ENCODE data around the gene SUPT20H.
A peak's percentile ranks its signal among the peaks of the same experiment; 100 is the strongest.

The SUPT20H gene

GRCh38 chr13:37047032-37047431 lies 12.5 kb downstream of the SUPT20H start (continued):
- TF ChIP-seq ZNF311 (tag by site-specific recombination; IDR thresholded peaks at IDR 0.05; ENCODE audit: borderline replicate concordance): no peak
- no peak for TF ChIP-seq HOXA7 (CRISPR knock-in tag; IDR thresholded peaks at IDR 0.05; ENCODE audit: borderline replicate concordance)
- peak; percentile 93 for TF ChIP-seq ZNF18 (tag by site-specific recombination; IDR thresholded peaks at IDR 0.05)
- no peak for TF ChIP-seq REST (tag by site-specific recombination; IDR thresholded peaks at IDR 0.05)
- TF ChIP-seq ZNF514 (tag by site-specific recombination; IDR thresholded peaks at IDR 0.05): no peak
- TF ChIP-seq ZNF391 (tag by site-specific recombination; IDR thresholded peaks at IDR 0.05; ENCODE audit: borderline replicate concordance, low read depth): peak; percentile 96; the same call in 1 of the 2 replicates
- no peak for TF ChIP-seq ZNF175 (tag by site-specific recombination; IDR thresholded peaks at IDR 0.05)
- TF ChIP-seq ZFP3 (tag by site-specific recombination; IDR thresholded peaks at IDR 0.05; ENCODE audit: low read depth): peak; percentile 46; the same call in 1 of the 2 replicates
- peak; percentile 69; the same call in 1 of the 2 replicates for TF ChIP-seq KLF7 (tag by site-specific recombination; IDR thresholded peaks at IDR 0.05; ENCODE audit: borderline replicate concordance)
- TF ChIP-seq ZNF629 (tag by site-specific recombination; IDR thresholded peaks at IDR 0.05): peak; percentile 88
- peak; percentile 70; the same call in 1 of the 2 replicates for TF ChIP-seq ZNF660 (tag by site-specific recombination; IDR thresholded peaks at IDR 0.05)
- TF ChIP-seq ZNF112 (tag by site-specific recombination; IDR thresholded peaks at IDR 0.05): no peak
- no peak for TF ChIP-seq ZSCAN16 (tag by site-specific recombination; IDR thresholded peaks at IDR 0.05)
- TF ChIP-seq SP2 (tag by site-specific recombination; IDR thresholded peaks at IDR 0.05): peak; percentile 18; the same call in 1 of the 2 replicates
- TF ChIP-seq ZNF10 (tag by site-specific recombination; IDR thresholded peaks at IDR 0.05): peak; percentile 95
- peak; percentile 88 for TF ChIP-seq ZNF121 (tag by site-specific recombination; IDR thresholded peaks at IDR 0.05)
- TF ChIP-seq ZNF239 (tag by site-specific recombination; IDR thresholded peaks at IDR 0.05): no peak
- TF ChIP-seq ZNF423 (tag by site-specific recombination; IDR thresholded peaks at IDR 0.05): peak; percentile 23
- TF ChIP-seq ZNF530 (tag by site-specific recombination; IDR thresholded peaks at IDR 0.05; ENCODE audit: low read depth): no peak
- TF ChIP-seq KLF1 (tag by site-specific recombination; IDR thresholded peaks at IDR 0.05): no peak
- peak; percentile 41; the same call in 1 of the 2 replicates for TF ChIP-seq ZNF518A (tag by site-specific recombination; conservative IDR thresholded peaks at IDR 0.05; ENCODE audit: low read depth)
- no peak for TF ChIP-seq ZNF677 (tag by site-specific recombination; IDR thresholded peaks at IDR 0.05)
- peak; percentile 85 for TF ChIP-seq ZNF664 (tag by site-specific recombination; IDR thresholded peaks at IDR 0.05)
- peak; percentile 97 for TF ChIP-seq ZNF488 (tag by site-specific recombination; IDR thresholded peaks at IDR 0.05)
- peak; percentile 98 for TF ChIP-seq BCL11B (tag by site-specific recombination; IDR thresholded peaks at IDR 0.05; ENCODE audit: low read depth)
- TF ChIP-seq ZNF626 (tag by site-specific recombination; IDR thresholded peaks at IDR 0.05): 0 out of 2 replicates have a peak, but pooled peaks have one; percentile 40
- no peak; the same call in none of the 2 replicates for TF ChIP-seq ZNF426 (tag by site-specific recombination; IDR thresholded peaks at IDR 0.05)
- TF ChIP-seq OSR2 (tag by site-specific recombination; IDR thresholded peaks at IDR 0.05): peak; percentile 100
- 0 out of 2 replicates have a peak, but pooled peaks have one; percentile 15 for TF ChIP-seq ZNF19 (tag by site-specific recombination; IDR thresholded peaks at IDR 0.05; ENCODE audit: low read depth)
- TF ChIP-seq YY1 (tag by site-specific recombination; IDR thresholded peaks at IDR 0.05): peak; percentile 44; the same call in 1 of the 2 replicates

Data from HEK293 (cell line).